DMS79 treated with DMSO at 0.1 percent for 48 hours (cell line): ENCODE results near the gene MET.
A peak's percentile ranks its signal among the peaks of the same experiment; 100 is the strongest.

Experiments used
- DNase-seq: peaks from one replicate; lab custom pipeline; 2025; lab: John Stamatoyannopoulos, UW

MET gene

DNA sequence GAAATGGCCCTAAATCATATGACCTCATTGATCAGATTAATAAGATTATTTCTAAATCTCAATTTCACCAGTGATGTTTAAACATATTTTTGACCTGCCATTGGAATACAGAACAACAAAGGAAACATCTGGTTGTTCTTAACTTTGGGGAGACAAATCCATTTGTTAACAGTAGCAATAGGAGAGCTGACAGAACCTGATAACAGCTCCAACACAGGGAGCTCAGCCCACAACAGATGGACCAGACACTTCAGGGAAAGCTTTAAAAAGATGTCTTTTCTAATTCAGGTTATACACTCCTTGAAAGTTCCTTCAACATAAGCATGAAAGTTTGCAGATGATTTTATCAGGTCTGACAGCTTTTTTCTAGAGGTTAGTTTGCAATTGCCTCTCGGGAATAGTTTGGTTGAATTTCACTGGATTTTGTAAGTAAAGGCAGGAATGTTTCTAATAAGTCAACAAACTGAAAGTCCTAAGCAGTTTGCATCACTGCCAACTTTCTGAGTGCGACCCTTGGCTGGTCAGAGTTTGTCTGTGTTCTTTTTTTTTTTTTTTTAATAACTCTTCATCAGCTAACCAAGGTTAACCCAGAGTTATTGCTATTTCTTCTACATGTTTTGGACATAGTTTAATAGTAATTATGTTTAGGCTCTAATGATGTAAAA is 6.5 kb upstream of the MET start:
- DNase-seq = no peak

DNA sequence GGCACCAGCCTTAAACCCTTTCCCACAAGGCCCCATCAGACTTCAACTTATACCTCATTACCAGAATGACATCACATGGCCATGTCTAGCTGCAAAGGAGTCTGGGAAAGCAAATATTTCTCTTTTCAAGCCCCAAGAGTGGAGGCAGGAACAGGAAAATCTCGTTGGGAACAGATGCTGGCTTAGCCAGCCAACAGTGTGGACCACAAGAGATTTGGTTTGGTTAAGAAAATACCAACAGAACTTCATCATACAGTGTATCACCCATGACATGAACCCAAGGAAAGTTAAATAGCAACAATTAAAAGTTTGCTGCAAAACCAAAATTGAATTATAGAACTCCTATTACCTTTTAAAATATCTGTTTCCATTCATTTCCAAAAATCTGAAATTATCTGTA is 2.2 kb upstream of the MET start:
- no peak for DNase-seq

GRCh38 chr7:116670409-116671015 is 1.5 kb upstream of the MET start:
- no peak for DNase-seq

- no peak for DNase-seq
Measured at GRCh38 chr7:116671111-116671510, 885 bp upstream of the MET start.

GRCh38 chr7:116672596-116673456 is 830 bp downstream of the MET start:
- peak; percentile 86 for DNase-seq

GRCh38 chr7:116673457-116673865 is 1.5 kb downstream of the MET start:
- DNase-seq = peak; percentile 53

- DNase-seq = no peak
Measured at GRCh38 chr7:116674508-116675173, 2.6 kb downstream of the MET start.

DNA sequence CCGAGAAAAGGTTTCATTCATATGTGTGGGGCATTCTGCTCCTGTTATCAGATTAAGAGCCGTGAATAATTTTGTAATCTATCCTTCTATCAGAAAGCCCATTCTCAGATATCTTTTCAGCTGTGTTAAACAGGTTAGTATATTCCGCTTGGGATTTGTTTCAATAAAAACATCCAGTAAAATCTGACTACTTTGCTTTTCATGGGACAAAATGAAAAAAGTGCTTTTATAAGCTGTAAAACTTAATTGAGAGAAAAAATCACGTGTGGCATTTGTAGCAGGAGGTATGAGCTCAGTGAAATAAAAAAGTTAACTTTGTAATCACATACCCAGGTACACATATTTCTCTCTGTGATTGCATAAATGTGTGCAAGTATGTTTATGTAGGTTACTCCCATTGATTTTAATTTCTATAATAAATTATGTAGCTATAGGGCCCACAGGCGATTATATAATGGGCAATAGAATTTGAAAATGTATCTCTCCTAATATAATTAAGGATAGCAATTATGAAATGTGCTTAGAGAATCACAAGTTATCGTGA is 3.9 kb downstream of the MET start:
- no peak for DNase-seq

- no peak for DNase-seq
Measured at GRCh38 chr7:116678780-116679179, 6.8 kb downstream of the MET start.

GRCh38 chr7:116679500-116679899 is 7.5 kb downstream of the MET start:
- no peak for DNase-seq

DNA sequence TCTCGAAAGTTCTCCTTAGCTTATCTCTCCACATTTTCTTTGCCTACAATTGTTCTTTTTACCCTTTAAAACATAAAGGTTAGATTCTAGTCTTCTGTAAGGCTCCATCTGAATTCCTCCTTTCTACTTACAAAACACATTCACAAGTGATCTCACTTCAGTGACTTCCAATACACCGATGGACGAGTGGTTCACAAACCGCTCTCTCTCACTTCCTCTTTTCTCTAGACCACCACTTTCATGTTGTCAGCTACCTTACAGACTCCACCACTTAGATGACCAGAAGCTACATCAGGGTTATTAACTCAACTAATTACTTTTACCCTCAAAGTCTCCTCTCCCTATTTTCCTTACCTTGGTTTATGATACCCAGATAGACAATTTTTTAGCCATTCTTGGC is 11.8 kb downstream of the MET start:
- no peak for DNase-seq

- no peak for DNase-seq
Measured at GRCh38 chr7:116686033-116686432, 14.0 kb downstream of the MET start.

GRCh38 chr7:116686812-116687419 is 14.9 kb downstream of the MET start:
- DNase-seq = no peak

DNA sequence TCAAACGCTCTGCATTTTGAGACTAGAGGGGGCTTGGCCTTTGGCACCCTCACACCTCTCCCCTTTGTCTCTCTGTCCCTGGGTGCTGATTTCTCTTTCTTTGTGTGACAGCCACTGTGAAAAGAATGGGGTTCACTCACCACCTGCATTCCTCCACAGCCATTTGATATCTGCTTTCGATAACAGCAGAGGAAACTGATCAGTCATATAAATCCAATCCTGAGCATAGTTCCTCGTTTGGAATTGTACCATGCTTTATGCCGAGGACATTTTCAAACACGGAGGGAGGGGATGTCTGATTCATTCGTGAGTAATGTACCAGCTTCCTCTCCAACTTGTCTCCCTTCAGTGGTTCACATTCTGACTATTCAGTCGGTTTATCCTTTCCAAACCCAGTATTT is 15.8 kb downstream of the MET start:
- no peak for DNase-seq

DNA sequence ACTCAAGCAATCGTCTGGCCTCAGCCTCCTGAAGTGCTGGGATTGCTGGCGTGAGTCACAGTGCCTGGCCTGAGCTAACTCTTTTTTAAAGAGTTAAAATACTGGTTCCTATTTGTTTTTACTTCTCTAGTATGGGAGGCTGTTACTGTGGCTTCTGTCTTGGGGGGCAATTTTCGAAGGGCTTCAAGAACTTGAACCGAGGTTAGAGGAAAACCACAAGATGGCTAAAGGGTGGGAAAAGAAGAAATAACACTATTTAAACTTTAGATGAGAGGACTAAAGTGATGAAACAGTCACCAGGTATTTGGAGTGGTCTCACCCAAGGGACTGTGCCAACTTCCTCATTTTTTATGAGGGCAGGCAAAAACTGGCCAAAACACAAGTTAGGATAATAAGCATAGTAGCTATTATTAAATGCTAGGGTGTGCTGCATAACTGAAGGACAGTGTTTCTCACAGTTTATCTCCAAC is 17.8 kb downstream of the MET start:
- no peak for DNase-seq

- DNase-seq = no peak
Measured at GRCh38 chr7:116691664-116692063, 19.7 kb downstream of the MET start.

- DNase-seq = no peak
Measured at GRCh38 chr7:116692401-116693308, 20.7 kb downstream of the MET start.

DNA sequence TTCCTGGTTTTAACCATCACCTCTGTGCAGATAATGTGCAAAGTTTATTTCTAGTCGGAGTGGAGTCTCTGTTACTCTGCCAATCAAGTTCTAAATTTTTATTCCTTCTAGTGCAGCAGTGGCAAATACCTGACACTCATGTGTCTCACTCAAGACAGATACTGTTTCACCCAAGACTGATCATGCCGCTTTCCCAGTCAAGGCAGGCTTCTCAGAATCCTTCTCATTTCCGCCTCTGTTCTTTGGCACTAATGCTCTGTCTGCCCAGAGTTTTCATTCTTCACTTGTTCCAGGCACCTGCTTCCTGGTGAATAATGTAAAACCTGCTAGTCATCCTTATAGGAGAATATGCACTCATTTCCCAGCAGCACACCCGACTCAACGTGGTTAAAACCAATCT is 24.7 kb downstream of the MET start:
- DNase-seq = no peak

- DNase-seq = no peak
Measured at GRCh38 chr7:116697152-116697551, 25.2 kb downstream of the MET start.

DNA sequence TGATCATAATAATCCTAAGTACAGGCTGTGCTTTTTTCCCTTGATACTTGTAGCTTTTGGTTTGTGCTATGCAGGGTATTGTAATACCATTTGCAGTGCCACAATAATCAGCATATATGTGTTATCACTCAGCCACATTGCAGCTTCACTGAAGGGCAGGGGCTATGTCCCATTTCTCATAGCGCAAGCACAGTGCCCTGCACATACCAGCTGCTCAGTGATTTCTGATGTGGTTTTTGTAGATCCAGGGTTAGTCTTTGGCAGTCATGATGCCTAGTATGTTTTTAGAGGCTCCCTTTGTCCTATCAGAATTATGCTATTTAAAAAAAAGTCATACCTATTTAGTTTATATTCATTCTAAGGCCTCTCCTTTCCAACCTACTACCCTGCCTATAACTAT is 25.8 kb downstream of the MET start:
- no peak for DNase-seq

- DNase-seq = no peak
Measured at GRCh38 chr7:116698396-116698795, 26.4 kb downstream of the MET start.
